GM18870 (cell line): ENCODE data around the gene ASIC4.

Experiments
- ATAC-seq: cut with Tn5 transposase; IDR thresholded peaks from one replicate; pipeline ENCODE4 v1.9.1; 2021; ENCODE audit warnings: moderate library complexity; ENCODE audit not compliant: unreplicated experiment

The ASIC4 gene

DNA sequence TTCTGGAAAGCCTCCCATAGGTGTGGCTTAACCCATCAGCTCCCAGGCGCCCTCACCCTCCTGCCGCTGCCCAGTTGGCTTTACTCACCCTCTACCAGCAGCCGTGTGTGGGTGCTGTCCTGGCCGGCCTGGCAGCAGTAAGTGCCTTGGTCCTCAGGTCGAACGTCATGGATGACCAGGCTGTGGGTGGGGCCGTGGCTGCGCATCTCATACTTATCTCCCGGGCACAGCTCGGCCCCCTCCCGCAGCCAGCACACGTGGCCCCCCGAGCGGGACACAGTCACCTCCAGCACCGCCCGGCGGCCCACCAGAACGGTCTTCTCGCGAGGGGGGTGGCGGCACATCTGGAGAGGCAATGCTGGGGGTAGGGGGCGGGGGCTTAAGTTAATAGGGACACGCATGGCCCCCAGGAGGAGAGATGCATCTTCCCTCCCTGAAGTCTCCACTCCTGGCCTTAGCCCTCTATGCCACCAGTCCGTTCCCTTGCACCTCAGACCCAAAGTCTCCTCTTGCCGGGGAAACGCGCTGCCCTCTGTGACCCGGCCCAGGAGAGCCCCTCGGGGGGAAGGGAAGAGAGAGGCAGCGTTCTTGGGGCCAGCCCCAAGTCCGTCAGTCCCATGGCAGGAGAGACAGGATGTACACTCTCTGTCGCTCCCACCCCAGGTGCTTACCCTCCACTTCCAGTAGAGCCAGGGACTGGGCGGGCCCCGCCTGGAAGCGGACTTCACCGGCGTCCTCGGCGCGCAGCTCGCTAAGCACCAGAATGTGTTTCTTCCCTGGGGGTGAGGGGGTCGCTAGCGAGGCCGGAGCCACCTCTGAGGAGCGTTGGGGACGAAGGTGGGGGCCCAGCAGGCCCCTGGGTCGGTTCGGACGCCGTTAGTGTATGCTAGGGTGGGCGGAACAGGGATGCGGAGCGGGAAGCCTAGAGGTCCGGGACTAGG, 37.4 kb downstream of the ASIC4 start:
- ATAC-seq, result no peak

DNA sequence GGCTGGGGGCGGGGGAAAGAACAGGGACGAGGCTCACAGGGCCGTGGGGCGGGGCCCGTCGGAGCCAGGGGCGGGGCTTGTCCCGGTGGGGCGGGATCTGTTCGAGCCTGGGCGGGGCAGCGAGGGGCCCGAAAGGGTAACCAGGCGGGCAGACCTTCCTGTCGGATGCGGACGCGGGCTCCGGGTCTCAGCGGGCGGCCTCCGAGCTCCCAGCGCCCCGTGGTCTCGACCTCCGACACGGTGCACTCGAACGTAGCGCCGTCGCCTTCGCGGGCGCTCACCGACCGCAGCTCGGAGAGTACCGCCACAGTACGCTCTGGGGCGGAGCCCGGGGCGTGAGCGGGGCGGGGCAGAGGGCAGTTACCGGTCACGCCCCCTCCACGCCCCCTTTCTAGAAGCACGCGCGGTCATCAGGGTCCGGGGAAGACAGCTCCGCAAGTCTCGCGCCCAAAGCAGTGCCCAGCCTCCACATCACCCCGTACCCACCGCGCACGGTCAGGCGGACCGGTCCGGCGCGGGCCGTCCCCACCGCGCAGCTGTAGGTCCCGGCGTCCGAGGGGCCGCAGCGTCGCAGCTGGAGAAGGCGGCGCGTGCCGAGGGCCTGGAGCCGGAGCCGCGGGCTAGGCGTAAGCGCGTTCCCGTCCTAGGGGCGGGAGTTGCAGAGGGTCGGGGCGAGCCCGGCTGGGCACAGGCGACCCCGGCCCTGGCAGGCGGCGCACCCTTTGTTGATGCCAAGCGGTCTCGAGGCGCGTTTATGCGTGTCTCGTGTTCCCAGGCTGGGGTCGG, 38.3 kb downstream of the ASIC4 start:
- ATAC-seq, result peak; percentile 78

DNA sequence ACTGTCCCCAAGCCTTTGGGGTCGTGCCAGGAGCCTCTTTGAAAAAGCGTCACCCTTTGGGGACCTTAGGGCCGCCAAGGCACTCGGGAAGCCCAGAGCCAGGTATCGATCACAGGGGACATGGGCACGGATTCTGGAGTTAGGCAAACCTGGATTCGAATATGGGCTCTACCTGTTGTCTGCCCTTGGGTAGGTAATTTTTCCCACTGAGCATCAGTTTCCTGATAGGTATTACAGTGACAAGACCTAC, 38.8 kb downstream of the ASIC4 start:
- ATAC-seq, result no peak

DNA sequence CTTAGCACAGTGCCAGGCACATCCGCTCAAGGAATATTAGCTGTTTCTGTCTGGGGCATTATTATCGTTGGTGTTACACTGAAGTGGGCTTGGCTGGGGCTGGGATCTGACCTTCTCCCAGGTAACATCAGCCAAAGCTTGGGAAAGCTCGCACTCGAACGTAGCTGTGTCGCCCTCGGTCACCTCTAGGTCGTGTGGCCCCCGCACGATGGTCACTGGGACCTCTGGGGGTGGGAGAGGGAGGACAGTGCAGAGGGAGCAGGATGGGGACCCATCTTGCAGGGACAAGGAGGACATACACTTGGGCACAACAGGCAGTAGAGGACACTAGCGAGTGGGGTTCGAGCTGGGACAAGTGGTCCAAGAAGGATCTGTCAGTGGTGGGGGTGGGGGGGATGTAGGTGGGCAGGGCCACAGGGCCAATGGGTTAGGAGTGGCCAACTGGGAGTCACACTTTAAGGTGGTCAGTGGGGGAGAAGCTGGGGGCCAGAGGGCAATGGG, 39.2 kb downstream of the ASIC4 start:
- no peak for ATAC-seq

DNA sequence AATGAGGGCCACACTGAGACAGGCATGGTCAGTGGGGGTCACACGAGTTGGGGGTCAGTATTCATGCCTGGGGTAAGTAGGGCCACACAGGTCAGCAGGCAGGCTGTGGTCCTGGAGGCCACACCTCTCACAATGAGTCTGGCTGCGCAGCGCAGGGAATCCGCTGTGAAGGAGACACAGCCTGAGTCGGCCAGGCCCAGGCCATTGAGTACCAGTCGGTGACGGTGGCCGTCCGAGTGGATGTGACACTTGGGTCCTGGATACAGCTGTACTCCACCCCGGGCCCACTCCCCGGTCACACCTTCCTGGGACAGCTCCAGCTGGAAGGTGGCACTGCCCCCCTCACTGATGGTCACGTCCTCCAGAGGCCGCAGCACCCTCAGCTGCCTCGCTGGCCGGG, 40.1 kb downstream of the ASIC4 start:
- no peak for ATAC-seq

DNA sequence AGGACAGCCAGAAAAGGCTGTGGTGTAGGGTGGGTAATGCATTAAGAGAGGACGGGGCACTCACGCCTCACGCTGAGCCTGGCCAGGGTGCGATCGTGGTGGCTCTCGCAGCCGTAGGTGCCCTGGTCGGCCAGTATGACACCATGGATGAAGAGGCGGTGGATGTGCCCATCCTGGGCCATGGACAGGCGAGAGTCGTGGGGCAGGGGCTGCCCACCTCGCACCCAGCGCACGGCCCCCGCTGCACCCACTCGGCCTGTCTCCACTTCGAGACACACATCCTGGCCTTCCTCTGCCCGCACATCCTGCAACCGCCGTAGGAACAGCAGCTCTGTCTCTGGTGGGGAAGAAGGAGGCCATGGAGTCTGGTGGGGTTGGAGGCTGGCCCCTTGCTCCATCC, 41.7 kb downstream of the ASIC4 start:
- ATAC-seq, result no peak

DNA sequence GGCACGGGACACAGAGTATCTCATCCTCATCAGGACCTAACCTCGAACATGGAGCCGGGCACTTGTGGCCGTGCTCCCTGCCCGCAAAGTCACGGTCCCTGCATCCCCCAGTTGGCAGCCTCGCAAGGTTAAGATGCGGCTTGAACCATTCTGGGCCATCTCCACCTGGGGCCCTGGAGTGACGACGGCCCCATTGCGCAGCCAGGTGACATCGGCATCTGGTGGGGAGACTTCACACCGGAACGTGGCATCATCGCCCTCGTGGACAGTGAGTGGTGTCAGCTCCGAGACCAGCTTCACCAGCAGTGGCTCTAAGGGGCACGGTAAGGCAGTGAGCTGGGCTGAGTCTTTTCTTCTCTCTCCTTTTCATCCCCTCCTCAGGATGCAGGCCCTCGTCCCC, 42.1 kb downstream of the ASIC4 start:
- ATAC-seq, result no peak

DNA sequence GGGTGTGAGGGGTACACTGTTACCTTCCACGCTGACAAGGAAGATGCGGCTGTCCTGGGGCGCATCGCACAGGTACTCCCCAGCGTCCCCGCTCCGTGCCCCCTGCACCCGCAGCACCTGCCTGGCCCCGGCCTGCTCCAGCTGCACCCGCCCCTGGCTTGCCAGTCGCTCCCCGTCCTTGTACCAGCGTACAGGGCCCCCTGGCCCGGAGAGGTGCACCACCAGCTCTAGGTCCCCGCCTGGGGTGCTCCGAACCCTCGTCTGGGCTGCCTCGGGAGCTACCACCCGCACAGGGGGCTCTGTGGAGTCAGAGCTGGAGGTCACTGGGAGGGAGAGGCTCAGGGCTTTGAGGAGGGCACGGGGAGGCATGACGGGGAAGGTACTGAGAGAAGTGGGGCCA, 43.0 kb downstream of the ASIC4 start:
- ATAC-seq, result no peak

DNA sequence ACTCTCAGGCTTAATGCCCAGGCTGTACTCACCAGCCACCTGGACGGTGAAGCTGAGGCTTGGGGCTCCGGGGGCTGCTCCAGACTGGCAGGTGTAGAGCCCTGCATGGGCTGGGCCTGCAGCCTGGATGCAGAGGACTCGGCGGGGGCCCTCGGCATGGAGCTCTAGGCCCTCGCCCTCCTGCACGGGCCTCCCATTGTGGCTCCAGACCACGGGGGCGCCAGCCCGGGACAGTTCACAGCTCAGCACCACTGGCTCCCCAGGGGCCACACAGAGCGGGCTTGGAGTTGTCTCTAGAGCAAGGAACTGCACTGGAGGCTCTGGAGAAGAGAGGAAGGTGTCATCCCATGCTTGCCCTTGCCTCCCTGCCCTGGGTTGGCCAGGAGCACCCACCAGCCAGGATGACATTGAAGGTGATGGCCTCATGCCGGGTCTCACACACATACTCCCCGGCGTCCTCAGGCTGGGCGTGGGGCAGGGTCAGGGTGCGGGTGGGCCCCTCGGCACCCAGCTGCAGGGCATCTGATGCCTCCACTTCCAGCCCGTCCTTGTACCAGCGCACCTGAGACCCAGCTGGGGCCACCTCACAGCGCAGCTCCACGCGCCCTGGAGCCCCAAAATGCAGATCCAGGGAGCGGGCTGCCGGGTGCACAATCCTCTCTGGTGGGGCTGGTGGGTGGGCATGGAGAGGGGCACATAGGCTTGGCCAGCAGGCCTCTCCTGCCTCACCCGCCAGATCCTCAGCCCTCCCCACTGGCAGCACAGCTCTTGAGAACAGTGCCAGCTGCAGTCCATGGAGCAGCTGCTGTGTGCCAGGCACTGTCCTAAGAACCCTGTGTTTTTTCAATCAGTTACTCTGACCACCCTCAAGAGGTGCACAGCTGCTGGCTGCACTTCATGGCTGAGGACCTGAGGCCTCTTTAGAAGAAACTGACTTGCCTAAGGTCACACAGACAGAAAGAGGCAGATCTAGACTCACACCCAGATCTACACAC, 43.8 kb downstream of the ASIC4 start:
- no peak for ATAC-seq

DNA sequence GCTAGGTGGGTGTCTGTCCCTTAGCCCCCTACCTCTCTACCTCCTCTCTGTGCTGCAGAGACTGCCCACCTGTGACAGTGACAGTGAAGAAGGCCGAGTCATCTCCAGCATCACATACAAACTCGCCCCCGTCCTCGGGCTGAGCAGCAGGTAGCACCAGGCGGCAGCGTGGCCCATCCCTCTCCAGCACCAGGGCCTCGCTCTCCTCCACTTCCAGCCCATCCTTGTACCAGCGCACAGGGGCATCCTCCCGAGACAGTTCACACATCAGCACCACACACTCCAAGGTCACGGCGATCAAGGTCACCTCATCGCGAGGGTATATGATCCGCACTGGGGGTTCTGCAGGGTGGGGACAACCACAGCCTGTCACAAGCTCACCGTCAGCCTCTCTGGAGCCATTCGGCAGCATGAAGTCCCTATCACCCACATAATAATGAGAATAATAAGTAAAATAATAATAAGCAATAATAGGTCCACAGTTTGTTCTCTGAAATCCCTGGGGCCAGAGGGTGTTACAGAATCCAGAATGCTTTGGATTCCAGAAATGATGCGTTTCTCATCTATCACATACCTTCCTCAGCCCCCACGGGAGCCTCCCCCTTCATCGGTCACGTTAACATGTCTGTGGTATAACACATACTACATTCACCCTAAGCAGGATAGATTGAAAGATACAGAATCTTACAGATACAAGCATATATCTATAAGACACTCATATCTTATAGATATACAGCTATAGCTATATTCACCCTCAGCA, 45.1 kb downstream of the ASIC4 start:
- no peak for ATAC-seq

DNA sequence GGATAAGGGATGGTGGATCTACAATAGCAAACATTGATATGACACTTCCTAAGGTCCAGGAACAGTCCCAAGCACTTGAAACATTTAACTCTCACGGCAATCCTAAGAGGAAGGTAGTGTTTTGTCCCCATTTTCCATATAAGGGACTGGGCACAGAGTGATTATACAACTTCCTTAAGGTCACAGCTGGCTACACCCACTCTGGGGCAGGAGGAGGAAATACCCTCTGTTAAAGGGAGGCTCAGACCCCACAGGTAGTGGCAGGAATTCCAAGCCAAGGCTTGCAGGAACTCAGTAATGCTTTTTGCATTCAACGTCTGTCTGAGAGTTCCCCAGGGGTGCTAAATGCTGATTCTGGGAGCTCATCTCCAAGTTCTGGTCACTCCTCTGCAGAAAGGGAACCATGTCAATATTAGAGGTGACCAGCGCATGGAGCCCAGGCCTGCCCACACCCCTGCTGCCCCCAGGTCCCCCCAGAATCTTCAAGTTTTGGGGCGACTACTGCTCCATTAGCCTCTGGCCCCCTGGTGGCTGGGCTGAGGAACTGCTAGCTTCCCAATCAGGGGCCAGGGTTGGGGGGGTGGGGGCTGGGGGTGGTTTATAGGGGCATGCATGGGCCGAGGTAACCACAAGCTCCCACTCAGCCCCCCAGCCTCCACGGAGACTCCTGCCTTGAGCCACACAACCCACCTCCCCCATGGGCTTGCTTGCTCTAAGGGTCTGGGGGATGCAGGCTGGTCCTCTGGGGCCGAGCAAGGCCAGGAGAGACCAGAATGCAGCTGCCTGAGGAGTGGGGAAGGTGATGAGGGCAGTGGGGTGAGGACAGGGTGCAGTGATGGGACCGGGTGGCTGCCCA, 46.0 kb downstream of the ASIC4 start:
- no peak for ATAC-seq

DNA sequence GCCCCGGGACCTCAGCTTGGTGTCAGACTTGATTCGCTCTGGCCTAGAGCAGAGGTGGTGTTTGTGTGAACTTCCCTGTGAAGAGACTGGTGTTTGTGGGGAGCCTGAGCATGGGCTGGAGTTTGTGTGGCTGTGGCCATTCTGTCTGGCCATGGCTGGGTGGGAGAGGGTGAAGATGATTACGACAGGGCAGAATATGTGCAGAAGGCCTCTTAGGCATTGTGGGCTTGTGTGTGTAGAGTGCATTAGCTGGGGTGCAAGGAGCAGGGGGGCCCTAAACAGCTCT, 46.6 kb downstream of the ASIC4 start:
- ATAC-seq, result no peak

DNA sequence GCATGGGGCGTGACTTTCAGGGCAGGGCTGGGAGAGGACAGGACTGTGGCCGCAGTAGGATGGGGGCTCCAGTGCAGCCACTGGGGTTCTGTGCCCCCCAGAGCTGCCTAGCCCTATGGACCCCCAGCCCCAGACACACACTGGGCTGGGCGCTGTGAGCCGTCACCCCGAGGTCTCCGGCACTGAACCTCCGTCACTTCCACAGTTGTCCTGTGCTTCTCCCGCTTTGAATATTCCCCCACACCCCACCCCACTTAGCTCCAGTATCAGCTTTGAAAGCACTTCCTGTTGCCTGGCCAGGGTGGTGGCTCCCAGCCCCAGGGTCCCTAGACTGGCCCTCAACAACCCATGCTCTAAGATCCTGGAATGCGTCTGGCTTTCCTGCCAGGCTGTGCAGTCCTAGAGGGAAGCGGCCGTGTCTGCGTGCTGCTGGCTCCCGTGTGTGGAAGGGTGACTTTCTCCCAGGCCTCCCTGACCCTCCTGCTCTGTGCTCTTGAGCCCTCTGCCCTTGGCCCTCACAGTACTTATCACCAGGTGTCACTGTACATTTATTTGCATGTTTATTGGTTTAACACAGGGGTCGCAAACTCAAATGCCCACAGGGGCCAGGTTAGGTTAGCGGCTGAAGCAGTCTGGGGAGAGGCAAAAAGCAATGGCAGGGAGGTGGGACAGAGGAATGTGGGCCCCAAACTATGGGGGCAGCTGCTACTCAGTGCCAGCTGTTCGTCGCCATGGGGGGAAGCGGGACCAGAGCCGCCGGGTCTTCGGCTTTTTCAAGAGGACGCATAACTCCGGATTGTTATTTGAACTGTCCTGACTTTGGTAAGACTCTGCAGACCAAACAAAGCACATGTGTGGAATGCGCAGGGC, 47.1 kb downstream of the ASIC4 start:
- no peak for ATAC-seq

DNA sequence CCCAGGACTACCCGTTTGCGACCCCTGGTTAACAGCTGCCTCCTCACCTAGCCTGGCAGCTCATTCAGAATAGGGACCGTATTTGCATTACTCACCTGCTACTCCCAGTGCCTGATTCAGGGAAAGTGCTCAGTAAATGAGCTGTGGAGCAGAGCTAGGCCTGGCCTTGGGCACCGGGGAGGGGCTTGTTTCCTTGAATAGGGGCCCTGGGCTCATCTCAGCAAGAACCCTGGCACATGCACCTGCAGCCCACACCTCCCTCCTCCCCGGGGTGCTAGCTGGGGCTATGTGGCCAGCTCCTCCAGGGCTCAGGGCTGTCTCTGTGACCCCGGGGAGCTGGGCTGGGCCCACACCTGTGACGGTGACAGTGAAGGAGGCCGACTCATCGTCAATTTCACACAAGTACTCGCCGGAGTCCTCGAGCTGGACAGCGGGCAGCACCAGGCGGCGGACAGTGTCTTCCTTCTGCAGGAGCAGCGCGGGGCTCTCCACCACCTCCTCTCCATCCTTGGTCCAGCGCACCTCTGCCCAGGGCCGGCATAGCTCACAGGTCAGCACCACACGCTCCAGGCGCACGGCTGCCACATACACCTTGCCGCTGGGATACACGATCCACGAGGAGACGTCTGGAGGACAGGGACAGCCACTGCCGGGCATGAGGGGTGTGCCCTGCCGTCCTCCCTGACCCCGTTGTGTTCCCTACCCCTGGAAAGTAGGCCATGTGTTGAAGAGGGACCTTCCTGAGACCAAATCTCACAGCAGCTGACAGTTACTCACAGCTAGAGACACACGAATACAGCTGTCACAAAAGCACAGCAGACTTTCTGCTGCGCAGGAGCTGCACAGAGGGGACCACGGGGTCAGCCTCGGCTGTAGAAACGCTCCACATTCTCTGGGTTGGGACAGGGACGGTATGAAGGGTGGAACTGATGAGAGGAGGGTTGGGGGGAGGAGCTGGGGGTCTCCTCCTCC, 48.1 kb downstream of the ASIC4 start:
- ATAC-seq, result no peak

DNA sequence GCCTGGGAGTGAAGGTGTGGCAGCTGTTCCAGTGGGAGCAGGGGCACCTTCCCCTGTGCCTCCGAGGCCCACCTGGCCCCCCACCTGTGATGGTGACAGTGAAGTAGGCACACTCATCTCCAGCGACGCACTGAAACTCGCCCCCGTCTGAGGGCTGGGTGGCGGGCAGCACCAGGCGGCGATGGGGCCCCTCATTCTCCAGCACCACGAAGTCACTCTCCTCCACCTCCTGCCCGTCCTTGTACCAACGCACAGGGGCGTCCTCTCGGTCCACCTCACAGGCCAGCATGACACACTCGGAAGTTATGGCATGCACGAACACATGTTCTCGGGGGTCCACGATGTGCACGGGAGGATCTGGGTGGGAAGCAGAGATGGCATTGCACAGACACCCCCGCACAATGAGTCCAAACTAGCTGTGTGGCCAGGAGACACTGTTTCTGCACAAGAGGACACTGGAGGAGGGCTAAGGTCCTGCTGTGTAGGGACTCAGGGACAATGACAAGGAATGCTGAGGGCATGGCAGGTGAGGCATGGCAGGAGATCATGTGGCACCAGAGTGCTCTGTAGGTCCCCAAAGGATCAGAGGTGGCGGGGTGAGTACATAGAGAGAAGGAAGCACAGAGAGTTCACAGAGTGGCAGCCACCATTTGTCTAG, 49.1 kb downstream of the ASIC4 start:
- no peak for ATAC-seq

DNA sequence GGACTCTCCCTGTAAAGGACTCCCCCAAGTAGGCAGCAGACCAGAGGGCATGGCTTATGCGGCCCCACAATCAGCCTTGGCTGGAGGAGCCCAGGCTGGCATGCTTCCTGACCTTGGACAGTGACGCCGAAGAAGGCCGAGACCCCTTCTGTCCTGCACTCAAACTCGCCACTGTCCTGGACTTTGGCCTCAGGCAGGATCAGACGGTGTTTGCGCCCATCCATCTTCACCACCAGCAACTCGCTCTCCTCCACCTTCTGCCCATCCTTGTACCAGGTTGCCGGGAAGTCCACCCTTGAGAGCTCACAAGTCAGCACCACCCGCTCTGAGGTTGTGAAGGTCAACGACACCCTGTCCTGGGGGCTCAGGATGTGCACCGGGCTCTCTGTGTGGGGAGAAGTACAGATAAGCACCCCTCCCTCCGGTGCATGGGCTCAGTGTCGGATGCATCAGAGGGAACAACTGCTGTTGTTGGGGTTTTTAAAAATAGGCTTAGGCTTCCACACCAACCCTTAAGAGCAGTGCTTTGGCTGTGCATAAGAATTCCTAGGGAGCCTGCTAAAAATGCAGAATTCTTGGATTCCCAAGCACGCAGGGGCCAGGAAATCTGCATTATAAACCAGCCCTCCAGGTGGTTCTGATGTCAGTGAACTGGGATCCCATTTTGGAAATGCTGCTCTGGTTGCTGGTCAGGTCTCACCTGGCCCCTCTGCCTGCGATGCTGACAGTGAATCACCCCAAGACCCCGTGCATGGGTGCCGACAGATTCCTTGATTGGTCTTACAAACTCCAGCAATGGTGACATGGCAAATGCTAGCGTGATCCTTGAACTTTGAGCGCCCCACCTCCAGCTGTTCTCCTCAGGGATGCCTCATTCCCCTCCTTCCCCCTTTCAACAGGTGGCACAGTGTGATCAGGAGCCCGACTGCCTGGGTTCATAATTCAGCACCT, 51.1 kb downstream of the ASIC4 start:
- no peak for ATAC-seq
